CD4-positive, CD25-positive, alpha-beta regulatory T cell (primary cell): Measurements from ENCODE around the gene RAB4A. TPM values are rescaled to one million over a fixed set of nuclear protein-coding genes. Genes with fewer than 3 reads are reported as not detected.
A peak's percentile ranks its signal among the peaks of the same experiment; 100 is the strongest.

Source experiments
- ATAC-seq, 2 donors: fragments of 150-1000 bp; cut with Tn5 transposase; one replicate each; pipeline ENCODE4 v1.10.0; 2021; ENCODE audit warnings: low read depth in 2 of 2, moderate number of reproducible peaks in 2 of 2, moderate library complexity in 1 of 2
- DNase-seq, 3 donors: peaks; one replicate each; pipeline versions ENCODE4 v3.0.0 to v3.0.0-alpha.2; 2012 to 2022; ENCODE audit warnings: mixed read lengths in 1 of 3
- H3K27ac ChIP-seq: one replicate; pipeline ENCODE4 v1.7.0; 2013; ENCODE audit warnings: mild to moderate bottlenecking, low read length; ENCODE audit not compliant: insufficient read depth, poor library complexity, severe bottlenecking
- H3K27me3 ChIP-seq: one replicate; pipeline ENCODE4 v1.7.0; 2013; ENCODE audit warnings: low read length; ENCODE audit not compliant: control insufficient read depth, insufficient read depth
- H3K36me3 ChIP-seq: one replicate; pipeline ENCODE4 v1.7.0; 2013; ENCODE audit warnings: mild to moderate bottlenecking, low read length, moderate library complexity; ENCODE audit not compliant: control insufficient read depth, insufficient read depth
- H3K4me1 ChIP-seq: 2 replicates; pipeline ENCODE4 v1.7.0; 2013; ENCODE audit warnings: mild to moderate bottlenecking, low read length; ENCODE audit not compliant: insufficient read depth, control insufficient read depth, poor library complexity, severe bottlenecking
- H3K4me3 ChIP-seq: one replicate; pipeline ENCODE4 v1.7.0; 2013; ENCODE audit warnings: low read depth, mild to moderate bottlenecking, low read length, moderate library complexity
- H3K9me3 ChIP-seq, 2 experiments: 1 replicate in 1 of 2; 2 replicates in 1 of 2; pipeline ENCODE4 v1.7.0; 2013; ENCODE audit warnings: low read length in 2 of 2, mild to moderate bottlenecking in 1 of 2, moderate library complexity in 1 of 2; ENCODE audit not compliant: control insufficient read depth in 2 of 2
- H3K27ac Mint-ChIP-seq, 3 donors: one replicate each; pipeline ENCODE4 v1.8.0; 2020 to 2022; ENCODE audit warnings: mild to moderate bottlenecking in 3 of 3, mixed read lengths in 3 of 3, moderate library complexity in 2 of 3
- H3K27me3 Mint-ChIP-seq: one replicate; pipeline ENCODE4 v1.8.0; 2022; ENCODE audit warnings: mild to moderate bottlenecking, mixed read lengths
- H3K36me3 Mint-ChIP-seq: one replicate; pipeline ENCODE4 v1.8.0; 2020; ENCODE audit warnings: mixed read lengths
- H3K4me1 Mint-ChIP-seq, 4 donors: one replicate each; pipeline ENCODE4 v1.8.0; 2020 to 2022; ENCODE audit warnings: mixed read lengths in 4 of 4, mild to moderate bottlenecking in 1 of 4
- H3K4me3 Mint-ChIP-seq, 4 donors: one replicate each; pipeline ENCODE4 v1.8.0; 2020 to 2022; ENCODE audit warnings: mild to moderate bottlenecking in 4 of 4, mixed read lengths in 4 of 4, moderate library complexity in 3 of 4
- H3K9me3 Mint-ChIP-seq, 7 donors: one replicate each; pipeline ENCODE4 v1.8.0; 2020 to 2022; ENCODE audit warnings: mixed read lengths in 7 of 7, mild to moderate bottlenecking in 3 of 7, moderate library complexity in 2 of 7
- polyA plus RNA-seq, 4 donors: library from polyadenylated mRNA; unstranded; fragments of 300-500 nt; fragmentation: Illumina TruSeq; gene quantifications; one replicate each; pipeline ENCODE4 v1.2.3, GENCODE V29; 2021
- total RNA-seq: library from RNA; stranded (reverse); gene quantifications from one replicate; pipeline ENCODE4 v1.2.3, GENCODE V29; 2022

The RAB4A gene
- total and polyA plus RNA-seq, 5 donors from 2014 or later = 23.2 to 33.4 (median 24.6) TPM

DNA sequence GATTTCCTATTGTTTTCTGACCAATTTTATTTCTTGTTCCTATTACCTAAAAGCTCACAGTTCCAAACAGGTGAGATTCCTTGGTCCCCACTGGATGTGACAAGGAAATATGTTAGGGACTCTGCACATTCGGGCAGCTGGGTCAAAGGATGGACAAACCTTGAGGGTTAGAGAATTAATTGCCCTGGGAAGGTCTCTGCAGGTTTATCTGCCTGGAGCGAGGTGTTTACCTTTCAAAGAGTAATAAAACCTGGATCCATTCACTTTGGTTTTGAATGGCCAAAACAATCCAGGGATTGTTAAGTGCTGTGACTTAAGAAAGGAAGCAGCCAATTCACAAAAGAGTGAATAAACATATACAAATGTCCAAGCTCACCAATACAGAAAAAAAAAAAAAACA is 33.6 kb upstream of the RAB4A start:
- H3K27ac Mint-ChIP-seq = no peak overlapping the region
- H3K4me1 ChIP-seq = no peaks in the 10 kb centered on the region
- DNase-seq (no peak), ATAC-seq (no peak)
- no peak overlapping the region for H3K4me3 Mint-ChIP-seq
- H3K27ac ChIP-seq = no peak overlapping the region
- peaks cover 4% of the 10 kb centered on the region for H3K36me3 Mint-ChIP-seq
- no peak overlapping the region for H3K4me3 ChIP-seq
- H3K4me1 Mint-ChIP-seq = peaks cover 0 to 4% (median 2%) of the 10 kb centered on the region in 4 donors
- H3K9me3 ChIP-seq = no peaks in the 10 kb centered on the region
- peaks cover 26% of the 10 kb centered on the region for H3K27me3 Mint-ChIP-seq
- peaks cover 0 to 3% (median 0%) of the 10 kb centered on the region in 7 donors for H3K9me3 Mint-ChIP-seq
- no peaks in the 10 kb centered on the region for H3K36me3 ChIP-seq
- peaks cover 2% of the 10 kb centered on the region for H3K27me3 ChIP-seq

DNA sequence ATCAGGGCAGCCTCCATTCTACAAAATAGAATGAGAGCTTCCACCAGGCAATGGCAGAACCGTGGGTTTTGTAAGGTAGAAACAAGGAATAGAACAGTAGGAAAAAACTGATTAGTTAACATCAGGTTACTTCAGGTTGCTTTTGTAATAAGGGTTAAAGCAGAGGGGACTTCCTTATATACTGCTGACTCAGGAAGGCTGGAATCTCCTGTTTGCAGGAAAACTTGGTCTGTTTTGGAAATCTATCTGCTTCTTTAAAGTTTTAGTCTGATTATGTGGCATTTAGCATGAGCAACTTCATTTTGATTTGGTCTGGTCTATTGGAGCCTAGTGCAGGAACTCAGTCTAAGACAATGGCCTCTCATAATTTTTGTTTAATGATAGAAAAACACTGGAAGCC is 32.7 kb upstream of the RAB4A start:
- Histone ChIP-seq H3K27me3 (peaks cover 2% of the 10 kb centered on the region), H3K36me3 (no peaks in the 10 kb centered on the region), H3K4me1 (no peaks in the 10 kb centered on the region), H3K4me3 (no peak overlapping the region), H3K9me3 (peaks cover under 1 to 2% of the 10 kb centered on the region in 2 experiments), H3K27ac (no peak overlapping the region)
- Mint-ChIP-seq H3K9me3 (peaks cover 0 to 3% (median 1%) of the 10 kb centered on the region in 7 donors), H3K4me3 (no peak overlapping the region), H3K27me3 (peaks cover 22% of the 10 kb centered on the region), H3K4me1 (no peaks in the 10 kb centered on the region), H3K27ac (no peak overlapping the region), H3K36me3 (peaks cover 4% of the 10 kb centered on the region)
- ATAC-seq (no peak), DNase-seq (no peak)

DNA sequence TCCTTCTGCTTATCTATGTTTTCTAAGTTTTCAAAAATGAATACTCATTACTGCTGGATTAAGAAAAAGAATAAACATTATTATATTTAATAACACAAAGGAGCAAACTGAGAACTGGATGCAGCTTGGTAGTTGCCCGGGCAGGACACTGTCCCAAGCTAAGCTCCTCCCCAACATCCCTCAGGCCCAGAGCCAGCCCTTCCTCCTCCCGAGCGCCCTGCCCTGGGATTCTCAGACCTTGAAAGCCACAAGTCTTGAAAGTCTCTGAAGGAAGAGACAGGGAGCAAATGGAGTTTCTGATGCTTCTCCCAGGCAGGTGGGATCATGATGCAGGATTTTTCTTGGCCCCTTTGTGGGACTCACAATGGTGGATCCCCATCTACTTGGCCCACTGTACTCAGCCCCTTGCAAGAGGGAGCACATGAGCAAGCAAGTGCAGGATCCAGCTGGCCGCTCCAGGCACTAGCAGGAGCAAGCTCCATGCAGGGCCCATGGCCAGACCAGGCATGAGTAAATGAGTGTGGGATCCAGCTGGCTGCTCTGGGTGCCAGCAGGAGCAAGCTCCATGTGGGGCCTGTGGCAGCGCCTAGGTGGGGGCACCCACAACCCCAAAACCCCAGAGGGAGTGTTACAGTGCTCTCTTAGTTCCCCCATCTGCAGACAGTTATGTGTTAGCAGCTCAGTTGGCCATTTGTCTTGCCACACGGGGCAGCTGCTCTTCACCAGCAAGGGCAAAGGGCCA is 32.1 kb upstream of the RAB4A start:
- no peak overlapping the region for H3K4me3 ChIP-seq
- H3K27me3 ChIP-seq = peaks cover 2% of the 10 kb centered on the region
- ATAC-seq (no peak), DNase-seq (no peak)
- no peak overlapping the region for H3K4me3 Mint-ChIP-seq
- H3K36me3 ChIP-seq = no peaks in the 10 kb centered on the region
- no peaks in the 10 kb centered on the region for H3K4me1 Mint-ChIP-seq
- peaks cover 2% of the 10 kb centered on the region for H3K36me3 Mint-ChIP-seq
- H3K27ac Mint-ChIP-seq = no peak overlapping the region
- H3K27ac ChIP-seq = no peak overlapping the region
- no peaks in the 10 kb centered on the region for H3K4me1 ChIP-seq
- peaks cover 7 to 8% of the 10 kb centered on the region in 2 experiments for H3K9me3 ChIP-seq
- peaks cover 0 to 8% (median 6%) of the 10 kb centered on the region in 7 donors for H3K9me3 Mint-ChIP-seq
- peaks cover 22% of the 10 kb centered on the region for H3K27me3 Mint-ChIP-seq

GRCh38 chr1:229240532-229240931 is 30.4 kb upstream of the RAB4A start:
- no peak for DNase-seq
- no peak overlapping the region for H3K27ac Mint-ChIP-seq

GRCh38 chr1:229241390-229241789 is 29.5 kb upstream of the RAB4A start:
- H3K27ac ChIP-seq = no peak overlapping the region
- no peak overlapping the region for H3K4me3 ChIP-seq
- Mint-ChIP-seq H3K4me1 (no peaks in the 10 kb centered on the region), H3K4me3 (no peak overlapping the region), H3K36me3 (no peaks in the 10 kb centered on the region), H3K9me3 (peaks cover 0 to 16% (median 6%) of the 10 kb centered on the region in 7 donors), H3K27me3 (peaks cover 13% of the 10 kb centered on the region), H3K27ac (no peak overlapping the region)
- ATAC-seq (no peak), DNase-seq (no peak)
- H3K27me3 ChIP-seq = peaks cover 3% of the 10 kb centered on the region
- peaks cover 9 to 12% of the 10 kb centered on the region in 2 experiments for H3K9me3 ChIP-seq
- H3K36me3 ChIP-seq = no peaks in the 10 kb centered on the region
- H3K4me1 ChIP-seq = no peaks in the 10 kb centered on the region

More at GRCh38 chr1:229240532-229240931, 30.4 kb upstream of the RAB4A start:
- H3K4me3 Mint-ChIP-seq = no peak overlapping the region
- ATAC-seq = no peak
- no peaks in the 10 kb centered on the region for H3K4me1 ChIP-seq
- peaks cover 9 to 12% of the 10 kb centered on the region in 2 experiments for H3K9me3 ChIP-seq
- H3K27me3 ChIP-seq = peaks cover 2% of the 10 kb centered on the region
- H3K27me3 Mint-ChIP-seq = peaks cover 12% of the 10 kb centered on the region
- H3K36me3 Mint-ChIP-seq = no peaks in the 10 kb centered on the region
- H3K9me3 Mint-ChIP-seq = peaks cover 0 to 16% (median 6%) of the 10 kb centered on the region in 7 donors
- no peak overlapping the region for H3K4me3 ChIP-seq
- no peaks in the 10 kb centered on the region for H3K4me1 Mint-ChIP-seq
- H3K36me3 ChIP-seq = no peaks in the 10 kb centered on the region
- no peak overlapping the region for H3K27ac ChIP-seq

GRCh38 chr1:229243638-229244037 is 27.3 kb upstream of the RAB4A start:
- no peak overlapping the region for H3K4me3 ChIP-seq
- no peak overlapping the region for H3K27ac ChIP-seq
- no peak for DNase-seq
- ATAC-seq = no peak
- H3K4me3 Mint-ChIP-seq = no peak overlapping the region
- peaks cover 16% of the 10 kb centered on the region for H3K27me3 Mint-ChIP-seq
- H3K27me3 ChIP-seq = peaks cover 1% of the 10 kb centered on the region
- H3K4me1 ChIP-seq = peaks cover under 1% of the 10 kb centered on the region
- no peaks in the 10 kb centered on the region for H3K36me3 ChIP-seq
- peaks cover 9 to 12% of the 10 kb centered on the region in 2 experiments for H3K9me3 ChIP-seq
- peaks cover 0 to 4% (median 1%) of the 10 kb centered on the region in 4 donors for H3K4me1 Mint-ChIP-seq
- H3K9me3 Mint-ChIP-seq = peaks cover 0 to 16% (median 6%) of the 10 kb centered on the region in 7 donors
- H3K27ac Mint-ChIP-seq = no peak overlapping the region
- no peaks in the 10 kb centered on the region for H3K36me3 Mint-ChIP-seq

DNA sequence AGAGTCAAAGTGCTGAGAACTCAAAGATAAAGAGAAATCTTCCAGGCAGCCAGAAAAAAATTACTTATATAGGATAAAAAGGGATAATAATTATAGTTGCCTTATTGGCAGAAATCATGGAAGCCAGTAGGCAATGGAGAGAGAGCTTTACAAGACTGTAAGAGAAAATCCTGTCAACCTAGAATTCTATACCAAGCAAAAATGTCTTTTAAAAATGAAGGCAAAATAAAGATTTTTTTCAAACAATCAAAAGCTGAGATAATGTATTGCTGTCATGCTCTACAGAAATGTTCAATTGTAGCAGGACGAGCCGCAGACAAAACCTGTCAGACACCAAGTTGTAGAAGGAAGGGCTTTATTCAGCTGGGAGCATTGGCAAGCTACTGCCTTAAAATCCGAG is 26.8 kb upstream of the RAB4A start:
- peaks cover 5% of the 10 kb centered on the region for H3K4me1 ChIP-seq
- DNase-seq (no peak), ATAC-seq (no peak)
- H3K4me3 ChIP-seq = no peak overlapping the region
- no peaks in the 10 kb centered on the region for H3K36me3 ChIP-seq
- H3K9me3 ChIP-seq = peaks cover 9 to 12% of the 10 kb centered on the region in 2 experiments
- H3K9me3 Mint-ChIP-seq = peaks cover 0 to 16% (median 6%) of the 10 kb centered on the region in 7 donors
- H3K27ac Mint-ChIP-seq = no peak overlapping the region
- peaks cover 16% of the 10 kb centered on the region for H3K27me3 Mint-ChIP-seq
- H3K4me3 Mint-ChIP-seq = no peak overlapping the region
- peaks cover 1% of the 10 kb centered on the region for H3K27me3 ChIP-seq
- no peak overlapping the region for H3K27ac ChIP-seq
- peaks cover 0 to 9% (median 5%) of the 10 kb centered on the region in 4 donors for H3K4me1 Mint-ChIP-seq
- H3K36me3 Mint-ChIP-seq = no peaks in the 10 kb centered on the region

GRCh38 chr1:229247871-229248270 is 23.0 kb upstream of the RAB4A start:
- Histone ChIP-seq H3K27ac (no peak overlapping the region), H3K4me1 (peaks cover 18% of the 10 kb centered on the region), H3K27me3 (peaks cover 1% of the 10 kb centered on the region), H3K4me3 (no peak overlapping the region), H3K9me3 (peaks cover 9 to 12% of the 10 kb centered on the region in 2 experiments), H3K36me3 (no peaks in the 10 kb centered on the region)
- ATAC-seq (no peak), DNase-seq (no peak)
- H3K4me1 Mint-ChIP-seq = peaks cover 6 to 44% (median 30%) of the 10 kb centered on the region in 4 donors
- peak overlapping the region; percentile 15 to 54 (median 44) for H3K27ac Mint-ChIP-seq
- H3K4me3 Mint-ChIP-seq = no peak overlapping the region
- H3K36me3 Mint-ChIP-seq = no peaks in the 10 kb centered on the region
- peaks cover 16% of the 10 kb centered on the region for H3K27me3 Mint-ChIP-seq
- peaks cover 0 to 16% (median 6%) of the 10 kb centered on the region in 7 donors for H3K9me3 Mint-ChIP-seq
